HG03342 (cell line): ENCODE results near the gene KCNJ6.

ENCODE experiments used
- ATAC-seq: cut with Tn5 transposase; IDR thresholded peaks from one replicate; pipeline ENCODE4 v1.9.1; 2021; ENCODE audit warnings: mild to moderate bottlenecking, moderate library complexity; ENCODE audit not compliant: unreplicated experiment

Gene KCNJ6

GRCh38 chr21:37827913-37828312, 88.3 kb downstream of the KCNJ6 start:
- ATAC-seq = no peak

GRCh38 chr21:37821786-37822450, 94.3 kb downstream of the KCNJ6 start:
- no peak for ATAC-seq

GRCh38 chr21:37821092-37821491, 95.2 kb downstream of the KCNJ6 start:
- no peak for ATAC-seq

GRCh38 chr21:37819372-37819771, 96.9 kb downstream of the KCNJ6 start:
- no peak for ATAC-seq

- ATAC-seq = no peak
Observed at GRCh38 chr21:37817242-37817641, 99.0 kb downstream of the KCNJ6 start.

GRCh38 chr21:37815893-37816292, 100.4 kb downstream of the KCNJ6 start:
- no peak for ATAC-seq

- no peak for ATAC-seq
Observed at GRCh38 chr21:37811711-37812110, 104.5 kb downstream of the KCNJ6 start.

- ATAC-seq = no peak
Observed at GRCh38 chr21:37808261-37808660, 108.0 kb downstream of the KCNJ6 start.

- no peak for ATAC-seq
Observed at GRCh38 chr21:37805266-37805665, 111.0 kb downstream of the KCNJ6 start.

GRCh38 chr21:37804001-37804400, 112.3 kb downstream of the KCNJ6 start:
- no peak for ATAC-seq

- no peak for ATAC-seq
Observed at GRCh38 chr21:37803101-37803651, 113.1 kb downstream of the KCNJ6 start.

- no peak for ATAC-seq
Observed at GRCh38 chr21:37800456-37801061, 115.7 kb downstream of the KCNJ6 start.

- no peak for ATAC-seq
Observed at GRCh38 chr21:37800057-37800455, 116.2 kb downstream of the KCNJ6 start.

- no peak for ATAC-seq
Observed at GRCh38 chr21:37799211-37800056, 116.8 kb downstream of the KCNJ6 start.

GRCh38 chr21:37797403-37797802, 118.9 kb downstream of the KCNJ6 start:
- no peak for ATAC-seq

GRCh38 chr21:37796011-37796410, 120.2 kb downstream of the KCNJ6 start:
- no peak for ATAC-seq

- ATAC-seq = no peak
Observed at GRCh38 chr21:37793660-37794059, 122.6 kb downstream of the KCNJ6 start.

GRCh38 chr21:37792046-37792445, 124.2 kb downstream of the KCNJ6 start:
- no peak for ATAC-seq

- ATAC-seq = no peak
Observed at GRCh38 chr21:37790905-37791304, 125.4 kb downstream of the KCNJ6 start.

GRCh38 chr21:37788503-37788902, 127.8 kb downstream of the KCNJ6 start:
- no peak for ATAC-seq

- ATAC-seq = no peak
Observed at GRCh38 chr21:37787456-37787855, 128.8 kb downstream of the KCNJ6 start.
